CD4-positive, alpha-beta T cell (primary cell): Measurements from ENCODE around the gene MAGEH1. TPM values are rescaled to one million over a fixed set of nuclear protein-coding genes. Genes with fewer than 3 reads are reported as not detected.

Experiments
- ATAC-seq: fragments of 200-7000 bp; cut with Tn5 transposase; one replicate; pipeline ENCODE4 v1.10.0; 2022; ENCODE audit warnings: mild to moderate bottlenecking; ENCODE audit not compliant: poor library complexity
- CTCF ChIA-PET: fragments of 350-600 bp; sonication (Branson Sonifier 250); formaldehyde crosslinking; loops from one replicate; lab custom pipeline; 2021; ENCODE audit warnings: antibody characterized with exemption, inconsistent platforms; lab: Charles Lee
- POLR2A ChIA-PET: fragments of 350-600 bp; sonication (Branson Sonifier 250); formaldehyde crosslinking; loops from one replicate; lab custom pipeline; 2021; ENCODE audit warnings: antibody characterized with exemption, inconsistent platforms; lab: Charles Lee
- DNase-seq, 14 experiments: peaks; one replicate each; pipeline ENCODE4 v3.0.0-alpha.2; 2013 to 2020; ENCODE audit warnings: mixed read lengths in 2 of 14
- H3K27ac ChIP-seq, 2 donors: one replicate each; pipeline versions ENCODE4 v1.5.1 to v1.7.0; 2013; ENCODE audit warnings: low read length in 2 of 2, low read depth in 1 of 2, mild to moderate bottlenecking in 1 of 2
- H3K27me3 ChIP-seq, 2 experiments: 1 replicate in 1 of 2; 2 replicates in 1 of 2; pipeline versions ENCODE4 v1.6.1 to v1.7.0; 2013; ENCODE audit warnings: low read length in 2 of 2, control low read depth in 1 of 2, mild to moderate bottlenecking in 1 of 2, moderate library complexity in 1 of 2; ENCODE audit not compliant: insufficient read depth in 2 of 2, control insufficient read depth in 1 of 2
- H3K36me3 ChIP-seq: one replicate; pipeline ENCODE4 v1.6.1; 2013; ENCODE audit warnings: low read length, control low read depth; ENCODE audit not compliant: insufficient read depth
- H3K4me1 ChIP-seq: one replicate; pipeline ENCODE4 v1.6.1; 2013; ENCODE audit warnings: low read length, control low read depth; ENCODE audit not compliant: insufficient read depth
- H3K4me3 ChIP-seq: one replicate; pipeline ENCODE4 v1.5.1; 2013; ENCODE audit warnings: mild to moderate bottlenecking, low read length, moderate library complexity
- H3K9me3 ChIP-seq, 2 experiments: 1 replicate in 1 of 2; 2 replicates in 1 of 2; pipeline versions ENCODE4 v1.6.1 to v1.7.0; 2013; ENCODE audit warnings: low read length in 2 of 2, mild to moderate bottlenecking in 2 of 2, control low read depth in 1 of 2, moderate library complexity in 1 of 2; ENCODE audit not compliant: control insufficient read depth in 1 of 2, insufficient read depth in 1 of 2
- H3K27ac Mint-ChIP-seq: one replicate; pipeline ENCODE4 v1.8.0; 2020; ENCODE audit warnings: mixed read lengths
- H3K27me3 Mint-ChIP-seq: one replicate; pipeline ENCODE4 v1.8.0; 2021; ENCODE audit warnings: mixed read lengths
- H3K36me3 Mint-ChIP-seq: one replicate; pipeline ENCODE4 v1.8.0; 2021; ENCODE audit warnings: low read depth, mixed read lengths
- H3K4me1 Mint-ChIP-seq: one replicate; pipeline ENCODE4 v1.8.0; 2021; ENCODE audit warnings: low read depth, mixed read lengths
- H3K4me3 Mint-ChIP-seq: one replicate; pipeline ENCODE4 v1.8.0; 2020; ENCODE audit warnings: mild to moderate bottlenecking, mixed read lengths
- H3K9me3 Mint-ChIP-seq: one replicate; pipeline ENCODE4 v1.8.0; 2020; ENCODE audit warnings: mixed read lengths
- intact Hi-C, 2 experiments: fragments of 100-400 bp; cut with DNase I in 1 of 2; cut with micrococcal nuclease in 1 of 2; formaldehyde crosslinking; loops; one replicate each; pipeline versions ENCODE4 v1.15.1 to v1.9.0; 2023 to 2025; cut with DNase I, micrococcal nuclease
- microRNA-seq: library from miRNA; unstranded; fragments of <30 nt; microRNA quantifications from one replicate; pipeline ENCODE4 v1.2.0, GENCODE V29; 2021; ENCODE audit warnings: borderline microRNAs expressed, borderline replicate concordance
- total RNA-seq, 174 experiments: library from RNA in 2 of 174; stranded (reverse) in 2 of 174; gene quantifications; one replicate each; pipeline ENCODE4 v1.2.3 and lab custom pipeline; 2021 to 2026
- TF ChIP-seq, protein P1 (sequence below): fragments of 200-600 bp; IDR thresholded peaks from one replicate; pipeline ENCODE4 v1.8.0; 2022; ENCODE audit warnings: antibody characterized with exemption, mild to moderate bottlenecking

MAGEH1 gene
- total RNA-seq, 2 experiments from 2014 or later: 17.7 to 18.7 TPM

- H3K4me3 ChIP-seq: peak within 1 kb of the TSS; percentile 87
- ChIA-PET CTCF (interaction anchor here (1.1 to 1.9 kb wide), 4 partner anchors 37 to 419 kb away, joined by 4 to 5 read pairs (median 4); partner anchors contain the start of genes MAGEH1 and RRAGB), POLR2A (interaction anchor here (0.8 to 3.4 kb wide), 19 partner anchors 9 to 1806 kb away, joined by 3 to 75 read pairs (median 6); partner anchors contain the start of genes APEX2, FAM120C, KLF8 and MAGEH1)
- peak within 1 kb of the TSS; percentile 72 to 85 for H3K27ac ChIP-seq
- Mint-ChIP-seq H3K27me3 (no peaks in the 10 kb centered on the region), H3K4me1 (peaks cover 17% of the 10 kb centered on the region), H3K36me3 (peaks cover 7% of the 10 kb centered on the region), H3K27ac (peak within 1 kb of the TSS; percentile 96), H3K9me3 (no peaks in the 10 kb centered on the region), H3K4me3 (peak within 1 kb of the TSS; percentile 98)
- peaks cover 10% of the 10 kb centered on the region for H3K4me1 ChIP-seq
- no peaks in the 10 kb centered on the region for H3K27me3 ChIP-seq
- intact Hi-C loops: no loop called here
- H3K9me3 ChIP-seq: no peaks in the 10 kb centered on the region
- TF ChIP-seq, protein P1, sequence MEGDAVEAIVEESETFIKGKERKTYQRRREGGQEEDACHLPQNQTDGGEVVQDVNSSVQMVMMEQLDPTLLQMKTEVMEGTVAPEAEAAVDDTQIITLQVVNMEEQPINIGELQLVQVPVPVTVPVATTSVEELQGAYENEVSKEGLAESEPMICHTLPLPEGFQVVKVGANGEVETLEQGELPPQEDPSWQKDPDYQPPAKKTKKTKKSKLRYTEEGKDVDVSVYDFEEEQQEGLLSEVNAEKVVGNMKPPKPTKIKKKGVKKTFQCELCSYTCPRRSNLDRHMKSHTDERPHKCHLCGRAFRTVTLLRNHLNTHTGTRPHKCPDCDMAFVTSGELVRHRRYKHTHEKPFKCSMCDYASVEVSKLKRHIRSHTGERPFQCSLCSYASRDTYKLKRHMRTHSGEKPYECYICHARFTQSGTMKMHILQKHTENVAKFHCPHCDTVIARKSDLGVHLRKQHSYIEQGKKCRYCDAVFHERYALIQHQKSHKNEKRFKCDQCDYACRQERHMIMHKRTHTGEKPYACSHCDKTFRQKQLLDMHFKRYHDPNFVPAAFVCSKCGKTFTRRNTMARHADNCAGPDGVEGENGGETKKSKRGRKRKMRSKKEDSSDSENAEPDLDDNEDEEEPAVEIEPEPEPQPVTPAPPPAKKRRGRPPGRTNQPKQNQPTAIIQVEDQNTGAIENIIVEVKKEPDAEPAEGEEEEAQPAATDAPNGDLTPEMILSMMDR: peak; percentile 24
- DNase-seq (peak in 9 of 14 experiments; percentile 3 to 69 (median 24)), ATAC-seq (peak; percentile 35)
- no peaks in the 10 kb centered on the region for H3K36me3 ChIP-seq
These were observed 37.5 kb downstream of the MAGEH1 start, which contains the start of gene USP51 for GRCh38 chrX:55489314-55490009. Gene USP51, minus strand, starts transcription at chrX:55489848. Its CDS starts 909 bp downstream, at chrX:55488939.

- TF ChIP-seq, protein P1: no peak
- H3K27ac ChIP-seq: peak overlapping the region in 1 of 2 donors; percentile 21
- intact Hi-C loops: no loop called here
- DNase-seq (no peak), ATAC-seq (no peak)
- no peaks in the 10 kb centered on the region for H3K27me3 Mint-ChIP-seq
- H3K9me3 ChIP-seq: no peaks in the 10 kb centered on the region
- H3K4me3 ChIP-seq: peak overlapping the region; percentile 87
- CTCF ChIA-PET: no interaction called here
- POLR2A ChIA-PET: interaction anchor here (0.9 to 3.4 kb wide), 3 partner anchors 38 to 758 kb away, joined by 3 to 75 read pairs (median 7); partner anchors contain the start of genes MAGEH1 and RRAGB
- peaks cover 10% of the 10 kb centered on the region for H3K4me1 ChIP-seq
- peak overlapping the region; percentile 98 for H3K4me3 Mint-ChIP-seq
- peaks cover 17% of the 10 kb centered on the region for H3K4me1 Mint-ChIP-seq
- no peaks in the 10 kb centered on the region for H3K9me3 Mint-ChIP-seq
- H3K27me3 ChIP-seq: no peaks in the 10 kb centered on the region
- H3K36me3 ChIP-seq: no peaks in the 10 kb centered on the region
- H3K36me3 Mint-ChIP-seq: peaks cover 7% of the 10 kb centered on the region
- peak overlapping the region; percentile 96 for H3K27ac Mint-ChIP-seq
These were observed 38.2 kb downstream of the MAGEH1 start for GRCh38 chrX:55490121-55490520.

DNA sequence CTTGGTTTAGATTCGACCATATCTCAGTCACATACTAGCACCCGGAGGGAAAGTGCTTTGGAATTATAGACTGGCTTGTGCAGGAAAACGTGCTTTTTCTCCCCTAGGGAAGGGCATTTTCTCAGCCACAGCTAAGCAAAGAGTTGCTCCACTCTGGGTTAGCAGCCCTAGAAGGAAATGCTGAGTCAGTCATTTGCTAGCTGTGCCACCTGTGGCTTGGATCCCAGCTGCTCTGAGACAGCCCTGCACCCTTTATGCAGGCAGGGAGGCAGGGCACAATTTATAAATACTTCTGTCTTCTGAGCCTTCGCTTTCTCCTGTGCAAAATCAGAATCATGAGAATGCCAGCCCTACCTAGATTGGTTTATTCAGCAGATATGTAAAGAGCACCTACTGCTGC is 39.0 kb downstream of the MAGEH1 start:
- Mint-ChIP-seq H3K4me1 (peaks cover 17% of the 10 kb centered on the region), H3K27ac (peak overlapping the region; percentile 96), H3K9me3 (no peaks in the 10 kb centered on the region), H3K27me3 (no peaks in the 10 kb centered on the region), H3K36me3 (peaks cover 7% of the 10 kb centered on the region), H3K4me3 (peak overlapping the region; percentile 45)
- no peak overlapping the region for H3K27ac ChIP-seq
- H3K4me3 ChIP-seq: no peak overlapping the region
- H3K36me3 ChIP-seq: no peaks in the 10 kb centered on the region
- ATAC-seq: no peak
- ChIA-PET POLR2A (interaction anchor here (0.5 to 3.4 kb wide), 3 partner anchors 39 to 226 kb away, joined by 3 to 75 read pairs (median 3); partner anchors contain the start of genes MAGEH1 and RRAGB), CTCF (no interaction called here)
- no peaks in the 10 kb centered on the region for H3K27me3 ChIP-seq
- TF ChIP-seq, protein P1: no peak
- DNase-seq: no peak
- peaks cover 10% of the 10 kb centered on the region for H3K4me1 ChIP-seq
- intact Hi-C loops: no loop called here
- no peaks in the 10 kb centered on the region for H3K9me3 ChIP-seq

Small RNA genes lying within 50 kb of the gene (microRNA-seq; reads per million reads assigned to microRNA genes)
- gene MIR4536-1 (not detected), gene MIR4536-2 (not detected)

Other genes with a start within 250 kb of the MAGEH1 start
- not detected for gene PAGE5, start 231.8 kb upstream of the MAGEH1 start, total RNA-seq
- gene PAGE3, start 187.2 kb upstream of the MAGEH1 start, total RNA-seq: not detected
- gene USP51, start 37.7 kb downstream of the MAGEH1 start, total RNA-seq: 1 to 10 TPM; 2.3 TPM
- gene FOXR2, start 171.3 kb downstream of the MAGEH1 start, total RNA-seq: not detected